NCI-H2029 treated with DMSO at 0.1 percent for 48 hours (cell line): ENCODE data around the gene SLC27A6.
"Not testable (repeated sequence)": the region's sequence is repeated elsewhere in the genome, so short reads cannot be mapped to it uniquely, and the experiment has no call there.

Source experiments
- DNase-seq: peaks from one replicate; lab custom pipeline; 2025; lab: John Stamatoyannopoulos, UW

The SLC27A6 gene, protein sequence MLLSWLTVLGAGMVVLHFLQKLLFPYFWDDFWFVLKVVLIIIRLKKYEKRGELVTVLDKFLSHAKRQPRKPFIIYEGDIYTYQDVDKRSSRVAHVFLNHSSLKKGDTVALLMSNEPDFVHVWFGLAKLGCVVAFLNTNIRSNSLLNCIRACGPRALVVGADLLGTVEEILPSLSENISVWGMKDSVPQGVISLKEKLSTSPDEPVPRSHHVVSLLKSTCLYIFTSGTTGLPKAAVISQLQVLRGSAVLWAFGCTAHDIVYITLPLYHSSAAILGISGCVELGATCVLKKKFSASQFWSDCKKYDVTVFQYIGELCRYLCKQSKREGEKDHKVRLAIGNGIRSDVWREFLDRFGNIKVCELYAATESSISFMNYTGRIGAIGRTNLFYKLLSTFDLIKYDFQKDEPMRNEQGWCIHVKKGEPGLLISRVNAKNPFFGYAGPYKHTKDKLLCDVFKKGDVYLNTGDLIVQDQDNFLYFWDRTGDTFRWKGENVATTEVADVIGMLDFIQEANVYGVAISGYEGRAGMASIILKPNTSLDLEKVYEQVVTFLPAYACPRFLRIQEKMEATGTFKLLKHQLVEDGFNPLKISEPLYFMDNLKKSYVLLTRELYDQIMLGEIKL

GRCh38 chr5:128965011-128965637 is at the start of gene SLC27A6:
Gene SLC27A6 (plus strand): TSS chr5:128965488. CDS start chr5:128966138, 650 bp downstream.
- no peak for DNase-seq

DNA sequence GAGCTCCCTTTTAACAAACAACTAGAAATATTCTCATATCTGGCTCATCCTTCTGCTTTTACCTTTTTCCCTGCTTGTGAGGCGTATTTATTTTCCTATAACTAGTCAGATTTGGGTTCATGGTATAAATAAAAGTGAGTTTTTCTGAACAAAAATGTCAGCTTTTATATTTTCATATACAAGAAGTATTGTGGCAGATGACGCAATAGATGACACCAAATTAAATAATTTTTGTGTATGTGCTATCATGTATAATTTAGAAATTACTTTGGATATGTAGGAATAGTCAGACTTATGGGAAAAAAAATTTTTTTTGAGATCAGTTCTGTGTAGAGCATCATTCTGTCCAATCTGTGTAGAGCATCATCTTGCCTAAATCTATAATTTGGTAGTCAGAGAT is 45.7 kb upstream of the SLC27A6 start:
- DNase-seq = no peak

GRCh38 chr5:128920345-128921215 is 44.7 kb upstream of the SLC27A6 start:
- DNase-seq = no peak

- no peak for DNase-seq
Measured at GRCh38 chr5:128924299-128924698, 41.0 kb upstream of the SLC27A6 start.

- no peak for DNase-seq
Measured at GRCh38 chr5:128925973-128926372, 39.3 kb upstream of the SLC27A6 start.

- no peak for DNase-seq
Measured at GRCh38 chr5:128927644-128928043, 37.6 kb upstream of the SLC27A6 start.

GRCh38 chr5:128932232-128932631 is 33.1 kb upstream of the SLC27A6 start:
- DNase-seq = not testable (repeated sequence)

GRCh38 chr5:128943100-128943499 is 22.2 kb upstream of the SLC27A6 start:
- DNase-seq = not testable (repeated sequence)

GRCh38 chr5:128949847-128950546 is 15.3 kb upstream of the SLC27A6 start:
- no peak for DNase-seq

- not testable (repeated sequence) for DNase-seq
Measured at GRCh38 chr5:128951301-128951700, 14.0 kb upstream of the SLC27A6 start.

DNA sequence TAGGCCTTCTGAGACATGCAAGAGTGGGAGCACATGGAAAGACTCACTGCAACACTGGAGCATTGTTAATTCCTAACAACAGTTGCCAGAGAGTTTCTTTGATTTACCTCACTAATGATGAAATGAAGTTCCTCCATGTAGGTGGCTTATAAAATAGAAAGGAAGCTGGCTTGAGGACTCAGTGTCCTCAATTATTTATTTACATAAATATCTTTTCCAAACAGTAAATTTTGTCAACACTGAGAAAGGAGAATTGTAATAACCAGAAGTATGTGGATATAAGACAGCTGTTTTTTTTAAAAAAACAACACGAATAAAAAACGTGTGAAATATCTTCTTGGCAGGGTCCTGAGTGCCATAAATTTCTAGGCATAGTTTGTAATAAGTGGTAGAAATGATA is 9.1 kb upstream of the SLC27A6 start:
- no peak for DNase-seq

GRCh38 chr5:128962211-128962610 is 3.1 kb upstream of the SLC27A6 start:
- no peak for DNase-seq

DNA sequence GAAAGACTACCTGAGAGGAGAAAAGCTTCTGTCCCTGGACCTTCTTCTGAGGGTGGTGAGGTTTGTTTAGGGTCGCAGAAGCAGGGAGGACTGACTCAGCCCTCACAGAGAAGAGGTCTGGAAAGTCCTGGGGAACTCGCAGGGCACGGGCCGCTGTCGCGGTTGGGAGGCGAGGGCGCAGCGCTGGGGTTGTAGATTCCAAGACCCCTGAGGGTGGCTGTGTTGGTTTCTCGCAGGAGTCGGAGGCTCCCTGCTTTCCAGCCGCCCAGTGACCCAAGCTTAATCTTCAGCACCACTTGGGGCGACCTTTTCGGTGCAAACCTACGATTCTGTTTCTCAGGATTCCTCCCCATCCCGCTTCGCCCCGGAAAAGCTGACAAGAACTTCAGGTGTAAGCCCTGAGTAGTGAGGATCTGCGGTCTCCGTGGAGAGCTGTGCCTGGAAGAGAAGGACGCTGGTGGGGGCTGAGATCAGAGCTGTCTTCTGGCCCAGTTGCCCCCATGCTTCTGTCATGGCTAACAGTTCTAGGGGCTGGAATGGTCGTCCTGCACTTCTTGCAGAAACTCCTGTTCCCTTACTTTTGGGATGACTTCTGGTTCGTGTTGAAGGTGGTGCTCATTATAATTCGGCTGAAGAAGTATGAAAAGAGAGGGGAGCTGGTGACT is 482 bp downstream of the SLC27A6 start:
- DNase-seq = no peak

- DNase-seq = no peak
Measured at GRCh38 chr5:128966375-128966774, 1.1 kb downstream of the SLC27A6 start.

GRCh38 chr5:128966846-128967245 is 1.6 kb downstream of the SLC27A6 start:
- DNase-seq = no peak

DNA sequence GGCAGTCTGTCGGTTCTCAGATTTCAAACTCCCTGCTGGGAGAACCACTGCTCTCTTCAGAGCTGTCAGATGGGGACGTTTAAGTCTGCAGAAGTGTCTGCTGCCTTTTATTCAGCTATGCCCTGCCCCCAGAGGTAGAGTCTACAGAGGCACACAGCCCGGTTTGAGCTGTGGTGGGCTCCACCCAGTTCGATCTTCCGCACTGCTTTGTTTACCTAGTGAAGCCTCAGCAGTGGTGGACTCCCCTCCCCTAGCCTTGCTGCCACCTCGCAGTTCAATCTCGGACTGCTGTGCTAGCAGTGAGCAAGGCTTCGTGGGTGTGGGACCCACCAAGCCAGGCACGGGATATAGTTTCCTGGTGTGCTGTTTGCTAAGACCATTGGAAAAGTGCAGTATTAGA is 8.0 kb downstream of the SLC27A6 start:
- no peak for DNase-seq

DNA sequence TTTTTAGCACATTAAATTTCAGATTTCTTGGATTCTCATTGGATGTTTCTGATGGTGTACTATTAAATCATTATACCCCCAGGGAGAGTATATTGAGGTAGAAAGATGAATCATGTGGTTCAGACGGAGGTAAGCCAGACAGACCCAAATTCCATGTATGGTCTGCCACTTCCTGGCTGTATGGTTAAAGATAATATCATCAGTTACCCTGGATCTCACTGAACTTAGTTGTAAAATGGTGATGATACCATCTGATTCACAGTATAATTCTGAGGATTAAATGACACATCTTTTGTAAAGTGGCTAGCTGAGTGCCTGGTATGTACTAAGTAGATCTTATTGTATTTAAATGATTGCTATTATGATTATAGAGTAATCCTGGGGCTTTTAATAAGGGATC is 9.3 kb downstream of the SLC27A6 start:
- DNase-seq = no peak

- DNase-seq = no peak
Measured at GRCh38 chr5:128979761-128980160, 14.5 kb downstream of the SLC27A6 start.

DNA sequence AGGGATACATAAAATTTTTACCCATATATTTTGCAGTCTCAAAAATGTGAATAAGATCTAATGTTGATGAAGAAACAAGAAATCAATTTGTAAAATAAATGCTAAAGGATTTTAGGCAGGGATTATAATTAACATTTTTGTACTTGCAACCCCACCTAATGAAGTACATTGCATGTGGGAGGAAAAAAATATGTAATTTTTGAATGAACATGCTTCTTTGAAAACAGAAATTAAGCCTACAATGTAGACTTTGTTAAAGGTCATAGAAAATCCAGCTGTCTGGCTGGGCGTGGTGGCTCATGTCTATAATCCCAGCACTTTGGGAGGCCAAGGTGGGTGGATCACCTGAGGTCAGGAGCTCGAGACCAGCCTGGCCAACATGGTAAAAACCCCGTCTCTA is 15.6 kb downstream of the SLC27A6 start:
- DNase-seq = no peak

DNA sequence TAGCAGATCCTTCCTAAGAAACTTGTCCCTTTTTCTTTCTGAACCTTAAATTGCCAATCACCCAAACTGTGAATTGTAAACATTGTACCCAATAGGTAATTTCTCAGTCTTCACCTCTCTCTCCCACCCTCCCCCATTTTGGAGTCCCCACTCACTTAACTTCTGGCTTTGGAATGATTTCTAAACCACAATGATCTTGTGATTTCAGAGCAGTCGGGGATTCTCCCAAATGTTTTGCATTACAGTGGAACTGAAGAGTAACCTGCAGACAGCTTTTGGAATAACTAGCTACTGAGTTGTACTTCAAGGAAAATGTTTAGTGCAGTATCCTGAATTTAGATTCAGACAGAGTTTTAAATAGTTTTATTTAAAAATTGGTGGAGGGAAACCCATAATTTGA is 19.2 kb downstream of the SLC27A6 start:
- no peak for DNase-seq

GRCh38 chr5:128988476-128988875 is 23.2 kb downstream of the SLC27A6 start:
- no peak for DNase-seq
